NCI-H82 treated with DMSO at 0.1 percent for 48 hours (cell line): Measurements from ENCODE around the gene EXD3.

Experiments
- DNase-seq: peaks from one replicate; lab custom pipeline; 2025; ENCODE audit not compliant: unreplicated experiment; lab: John Stamatoyannopoulos, UW

EXD3 gene

GRCh38 chr9:137319739-137320551, 103.0 kb downstream of the EXD3 start:
- DNase-seq: no peak

DNA sequence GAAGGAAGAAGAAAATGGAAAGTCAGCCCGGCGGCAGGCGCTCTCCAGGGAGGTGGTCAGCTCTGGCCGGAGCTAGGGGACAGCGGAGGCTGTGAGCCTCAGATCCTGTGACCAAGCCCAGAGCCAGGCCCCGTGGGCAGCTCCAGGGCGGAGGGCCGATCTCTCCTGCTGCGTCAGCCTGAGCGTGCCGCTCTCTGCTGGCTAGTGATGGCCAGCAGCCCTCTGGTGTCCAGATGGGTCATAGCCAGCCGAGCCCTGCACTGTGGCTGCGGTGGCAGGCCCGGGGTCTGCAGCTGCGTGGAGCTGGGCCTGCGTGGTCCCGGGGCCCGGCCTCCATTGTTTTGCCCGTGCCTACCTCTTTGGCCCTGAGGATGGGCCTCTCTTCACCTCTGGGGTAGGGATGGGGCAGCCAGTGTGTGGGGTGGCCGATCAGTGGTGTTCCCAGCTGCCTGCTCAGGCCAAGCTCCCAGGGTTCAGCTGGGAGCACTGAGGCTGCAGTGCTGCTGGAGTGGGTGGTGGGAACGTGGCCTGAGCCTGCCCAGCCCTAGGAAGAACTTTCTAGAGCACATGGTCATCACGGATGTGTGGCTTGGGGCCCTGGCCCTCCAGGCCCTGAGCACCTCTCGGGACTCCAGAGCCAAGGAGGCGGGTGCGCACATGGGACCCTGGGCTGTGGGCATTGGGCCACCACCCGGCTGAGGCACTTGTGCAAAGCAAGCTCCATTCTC, 103.8 kb downstream of the EXD3 start:
- no peak for DNase-seq

DNA sequence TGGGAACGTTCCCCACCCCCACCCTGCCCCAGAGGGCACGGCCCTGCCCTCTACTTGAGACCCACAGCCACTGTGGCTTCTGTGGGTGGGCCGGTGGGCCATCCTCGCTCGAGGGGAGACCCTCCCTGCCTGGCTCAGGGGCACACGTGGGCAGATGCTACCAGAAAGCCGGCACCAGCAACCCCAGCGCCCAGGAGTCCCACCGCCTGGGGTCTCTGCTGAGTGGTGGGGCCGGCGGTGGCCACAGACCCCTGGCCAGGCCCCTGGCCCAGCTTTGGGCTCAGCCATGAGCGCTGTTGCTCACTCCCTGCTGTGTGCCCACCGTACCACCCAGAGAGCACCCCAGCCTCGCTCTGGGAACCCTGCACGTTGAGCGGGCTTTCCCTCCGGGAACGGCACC, 104.4 kb downstream of the EXD3 start:
- DNase-seq: no peak

- DNase-seq: no peak
Measured at GRCh38 chr9:137317718-137318511, 105.0 kb downstream of the EXD3 start.

- DNase-seq: no peak
Measured at GRCh38 chr9:137317021-137317717, 105.8 kb downstream of the EXD3 start.

DNA sequence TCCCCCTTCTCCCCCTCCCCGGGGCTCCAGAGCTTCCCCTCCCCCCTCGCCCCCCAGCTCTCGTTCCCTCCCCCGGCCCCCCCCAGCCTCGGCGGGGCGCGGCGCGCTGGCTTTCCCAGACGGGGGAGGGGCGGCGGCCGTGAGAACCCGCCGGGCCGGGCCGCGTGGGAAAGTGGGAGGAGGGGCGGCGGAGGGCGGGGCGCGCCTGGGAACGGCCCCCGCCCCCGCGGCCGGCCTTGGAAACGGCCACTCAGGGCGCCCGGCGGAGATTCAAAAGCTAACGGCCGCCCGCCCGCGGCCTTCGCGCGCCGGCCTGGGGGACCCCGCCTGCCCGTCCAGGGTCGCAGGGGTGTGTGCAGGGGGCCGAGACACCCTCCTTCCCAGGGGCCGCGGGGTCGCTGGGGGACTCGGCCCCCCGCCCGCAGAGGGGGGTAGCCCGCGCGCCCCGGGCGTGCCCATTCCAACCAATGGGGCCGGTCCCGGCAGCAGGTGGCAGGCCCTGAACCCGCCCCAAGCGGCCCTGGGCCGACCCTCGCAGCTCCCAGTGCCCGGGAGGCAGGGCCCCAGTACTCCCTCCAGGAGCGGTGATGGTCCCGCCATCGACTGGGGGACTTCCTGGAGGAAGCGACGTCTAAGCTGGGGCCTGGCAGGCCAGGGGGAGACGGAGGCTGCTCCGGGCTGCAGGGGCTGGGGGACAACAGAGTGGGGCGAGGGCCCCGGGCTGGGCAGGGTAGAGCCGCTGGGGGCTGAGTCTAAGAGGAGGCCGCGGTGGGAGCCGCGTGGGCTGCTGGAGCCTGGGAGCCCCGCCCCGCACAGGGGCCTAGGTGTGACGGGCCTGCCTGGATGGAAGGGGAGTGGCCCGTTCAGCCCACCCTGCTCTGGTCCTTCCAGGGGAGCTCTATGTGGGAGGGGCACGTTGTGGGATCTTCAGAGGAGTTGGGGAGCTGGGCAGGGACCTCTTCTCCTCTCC, 106.7 kb downstream of the EXD3 start:
- no peak for DNase-seq

- DNase-seq: no peak
Measured at GRCh38 chr9:137315581-137316011, 107.4 kb downstream of the EXD3 start.

GRCh38 chr9:137314561-137315560, 108.1 kb downstream of the EXD3 start:
- DNase-seq: no peak

- no peak for DNase-seq
Measured at GRCh38 chr9:137313956-137314560, 108.9 kb downstream of the EXD3 start.

DNA sequence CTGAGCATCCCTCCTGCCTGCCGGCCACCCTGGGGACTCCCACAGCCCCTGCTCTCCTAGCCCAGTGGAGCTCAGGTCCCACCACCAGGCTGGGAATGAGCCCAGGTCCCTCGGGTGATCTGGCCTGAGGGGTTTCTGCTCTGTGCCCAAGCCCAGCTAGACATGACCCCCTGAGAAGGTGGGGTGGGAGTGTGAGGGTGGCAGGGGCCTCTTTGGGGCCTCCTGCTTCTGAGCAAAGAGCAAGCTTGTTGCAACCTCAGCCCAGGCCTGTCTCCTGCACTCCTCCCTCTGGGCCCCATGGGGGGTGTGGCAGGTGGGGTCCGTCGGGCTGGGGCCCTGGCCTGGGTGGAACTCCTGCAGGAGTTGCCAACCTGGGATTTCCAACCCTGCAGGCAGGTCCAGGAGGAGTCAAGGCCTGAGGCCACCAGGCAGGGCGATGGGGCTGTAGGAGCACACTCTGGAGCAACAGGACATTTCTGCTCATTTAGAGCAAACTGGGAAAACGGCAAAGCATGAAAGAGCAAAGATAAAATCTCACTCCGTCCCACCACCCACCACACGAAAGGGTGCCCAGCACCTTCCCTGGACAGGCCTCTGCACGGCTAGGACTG, 109.5 kb downstream of the EXD3 start:
- DNase-seq: no peak

- DNase-seq: no peak
Measured at GRCh38 chr9:137312852-137313325, 110.1 kb downstream of the EXD3 start.

- DNase-seq: no peak
Measured at GRCh38 chr9:137311986-137312851, 110.7 kb downstream of the EXD3 start.

DNA sequence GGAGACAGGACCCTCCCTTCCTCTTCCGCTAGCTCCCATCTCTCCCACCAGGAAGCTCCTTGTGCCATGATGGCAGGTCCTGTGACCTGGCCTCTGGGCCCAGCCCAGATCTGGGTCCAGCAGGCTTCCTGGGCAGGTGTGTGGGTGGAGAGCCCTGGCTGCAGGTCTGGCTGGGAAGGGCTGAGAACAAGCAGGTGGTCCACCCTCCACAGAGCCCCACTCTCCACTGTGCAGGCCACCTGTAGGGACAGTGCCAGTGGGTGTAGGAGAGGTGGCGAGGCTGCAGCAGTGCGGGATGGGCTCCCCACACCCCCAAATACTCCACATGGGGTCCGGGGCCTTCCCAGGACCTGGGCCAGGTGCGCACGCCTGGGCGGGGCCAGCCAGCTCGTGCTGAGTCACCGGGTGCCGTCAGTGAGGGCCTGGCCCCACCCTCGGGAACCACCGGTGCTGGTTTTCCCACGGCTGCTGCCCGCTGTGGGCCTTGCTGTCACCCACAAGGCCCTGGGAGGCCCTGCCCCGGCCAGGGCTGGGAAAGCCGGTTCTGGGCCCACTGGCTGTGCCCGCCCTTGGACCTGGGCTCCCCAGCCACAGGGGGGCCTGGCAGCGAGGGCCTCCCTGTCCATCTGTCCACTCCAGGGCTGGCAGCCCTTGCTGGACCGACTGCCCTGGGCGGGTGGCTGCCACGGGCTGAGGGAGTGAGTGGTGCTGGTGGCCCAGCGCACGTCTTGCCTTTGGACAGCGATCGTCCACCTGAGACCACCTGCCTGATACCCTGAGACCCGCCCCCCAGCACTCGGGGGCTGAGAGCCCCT, 111.6 kb downstream of the EXD3 start:
- DNase-seq: no peak

DNA sequence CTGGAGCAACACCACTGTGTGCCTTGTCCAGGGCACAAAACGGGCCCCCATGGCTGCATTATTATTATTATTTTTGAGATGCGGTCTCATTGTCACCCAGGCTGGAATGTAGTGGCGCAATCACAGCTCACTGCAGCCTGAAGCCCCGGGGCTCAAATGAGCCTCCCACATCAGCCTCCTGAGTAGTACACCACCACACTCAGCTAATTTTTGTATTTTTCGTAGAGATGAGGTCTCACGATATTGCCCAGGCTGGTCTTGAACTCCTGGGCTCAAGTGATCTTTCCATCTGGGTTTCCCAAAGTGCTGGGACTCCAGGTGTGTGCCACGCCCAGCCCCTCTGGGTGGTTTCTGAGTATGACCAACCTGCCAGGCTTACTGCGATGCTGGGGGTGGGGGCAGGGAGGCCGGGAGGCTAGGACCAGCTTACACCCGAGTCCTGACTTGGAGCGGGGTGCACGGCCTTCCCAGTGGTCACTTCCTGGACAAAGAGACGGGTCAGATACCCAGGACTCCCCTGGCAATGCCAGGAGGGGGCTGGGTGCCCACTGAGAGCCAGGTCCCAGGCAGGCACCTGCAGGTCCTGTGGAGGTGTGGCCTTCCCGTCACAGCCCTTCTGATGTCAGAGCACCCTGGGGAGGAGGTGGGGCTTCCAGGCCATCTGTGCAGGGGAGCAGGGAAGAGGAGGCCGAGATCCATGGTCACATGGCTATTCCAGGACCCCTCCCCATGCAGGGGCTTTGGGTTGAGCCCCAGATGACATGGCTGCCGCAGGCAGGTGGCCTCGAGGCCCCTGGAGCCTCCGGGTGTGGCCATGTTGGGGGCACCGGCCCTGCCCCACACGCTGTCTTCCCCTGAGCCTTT, 112.5 kb downstream of the EXD3 start:
- DNase-seq: no peak
